HFFc6 (cell line): ENCODE results near the gene PARD3B. TPM values are rescaled to one million over a fixed set of nuclear protein-coding genes. Genes with fewer than 3 reads are reported as not detected.

Experiments used
- DNase-seq: peaks from one replicate; pipeline ENCODE4 v3.0.0-alpha.2; 2018
- H3K27ac Mint-ChIP-seq: 2 replicates; pipeline ENCODE4 v1.8.0; 2020; ENCODE audit warnings: mild to moderate bottlenecking, mixed read lengths
- H3K27me3 Mint-ChIP-seq: 2 replicates; pipeline ENCODE4 v1.8.0; 2021; ENCODE audit warnings: mild to moderate bottlenecking, moderate library complexity, mixed read lengths; ENCODE audit not compliant: insufficient read depth
- H3K36me3 Mint-ChIP-seq: 2 replicates; pipeline ENCODE4 v1.8.0; 2021; ENCODE audit warnings: low read depth, mixed read lengths
- H3K4me1 Mint-ChIP-seq: 2 replicates; pipeline ENCODE4 v1.8.0; 2020; ENCODE audit warnings: low read depth, mixed read lengths
- H3K4me3 Mint-ChIP-seq: 2 replicates; pipeline ENCODE4 v1.8.0; 2020; ENCODE audit warnings: mild to moderate bottlenecking, moderate library complexity, mixed read lengths
- H3K9me3 Mint-ChIP-seq: 2 replicates; pipeline ENCODE4 v1.8.0; 2020; ENCODE audit warnings: mild to moderate bottlenecking, mixed read lengths
- CTCF ChIP-seq: fragments of 200-600 bp; sonication (generic); IDR thresholded peaks from 2 replicates; pipeline ENCODE4 v1.5.0; 2021; ENCODE audit warnings: antibody characterized with exemption, mild to moderate bottlenecking
- total RNA-seq, 6 experiments: library from RNA; stranded (reverse); fragmentation: NEBNext Ultra II Directional; extraction: Animal tissue kit (Norgen Biotek cat#: 25700); gene quantifications; 2 replicates in 1 of 6; 3 replicates in 5 of 6; pipeline ENCODE4 v1.2.3, GENCODE V29; 2021

PARD3B gene
- total RNA-seq, 6 experiments from 2014 or later: 14.0 to 22.4 (median 15.3) TPM

- Mint-ChIP-seq H3K27me3 (no peaks in the 10 kb centered on the region), H3K36me3 (no peaks in the 10 kb centered on the region), H3K4me1 (peaks cover 48% of the 10 kb centered on the region), H3K27ac (no peak overlapping the region), H3K9me3 (no peaks in the 10 kb centered on the region), H3K4me3 (no peak overlapping the region)
- no peak for TF ChIP-seq CTCF
- no peak for DNase-seq
Measured at GRCh38 chr2:204796581-204796980, 251.3 kb downstream of the PARD3B start.

DNA sequence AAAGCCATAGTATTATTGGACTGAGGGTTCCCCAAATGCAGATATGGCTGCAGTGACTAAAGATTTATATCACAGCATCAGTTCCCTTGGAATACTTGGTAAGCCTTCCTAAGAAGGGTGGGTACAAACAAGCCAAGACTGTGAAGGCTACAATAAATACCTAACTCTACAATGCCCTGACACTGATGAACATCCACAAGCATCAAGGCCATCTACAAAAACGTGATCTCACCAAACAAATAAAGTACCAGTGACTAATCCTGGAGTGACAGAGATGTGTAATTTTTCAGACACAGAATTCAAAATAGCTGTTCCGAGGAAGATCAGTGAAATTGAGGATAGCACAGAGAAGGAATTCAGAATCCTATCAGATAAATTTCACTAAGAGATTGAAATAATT is 254.5 kb downstream of the PARD3B start:
- Mint-ChIP-seq H3K4me1 (peaks cover 22% of the 10 kb centered on the region), H3K9me3 (no peaks in the 10 kb centered on the region), H3K4me3 (no peak overlapping the region), H3K36me3 (no peaks in the 10 kb centered on the region), H3K27me3 (no peaks in the 10 kb centered on the region), H3K27ac (no peak overlapping the region)
- DNase-seq: no peak
- TF ChIP-seq CTCF: no peak

GRCh38 chr2:204808494-204808893 is 263.2 kb downstream of the PARD3B start:
- Mint-ChIP-seq H3K36me3 (peaks cover 15% of the 10 kb centered on the region), H3K4me3 (no peak overlapping the region), H3K27me3 (no peaks in the 10 kb centered on the region; the same call in 1 of the 2 replicates), H3K9me3 (peaks cover 17% of the 10 kb centered on the region; the same call in 1 of the 2 replicates), H3K27ac (no peak overlapping the region), H3K4me1 (peaks cover 7% of the 10 kb centered on the region; the same call in 1 of the 2 replicates)
- TF ChIP-seq CTCF: no peak
- no peak for DNase-seq

DNA sequence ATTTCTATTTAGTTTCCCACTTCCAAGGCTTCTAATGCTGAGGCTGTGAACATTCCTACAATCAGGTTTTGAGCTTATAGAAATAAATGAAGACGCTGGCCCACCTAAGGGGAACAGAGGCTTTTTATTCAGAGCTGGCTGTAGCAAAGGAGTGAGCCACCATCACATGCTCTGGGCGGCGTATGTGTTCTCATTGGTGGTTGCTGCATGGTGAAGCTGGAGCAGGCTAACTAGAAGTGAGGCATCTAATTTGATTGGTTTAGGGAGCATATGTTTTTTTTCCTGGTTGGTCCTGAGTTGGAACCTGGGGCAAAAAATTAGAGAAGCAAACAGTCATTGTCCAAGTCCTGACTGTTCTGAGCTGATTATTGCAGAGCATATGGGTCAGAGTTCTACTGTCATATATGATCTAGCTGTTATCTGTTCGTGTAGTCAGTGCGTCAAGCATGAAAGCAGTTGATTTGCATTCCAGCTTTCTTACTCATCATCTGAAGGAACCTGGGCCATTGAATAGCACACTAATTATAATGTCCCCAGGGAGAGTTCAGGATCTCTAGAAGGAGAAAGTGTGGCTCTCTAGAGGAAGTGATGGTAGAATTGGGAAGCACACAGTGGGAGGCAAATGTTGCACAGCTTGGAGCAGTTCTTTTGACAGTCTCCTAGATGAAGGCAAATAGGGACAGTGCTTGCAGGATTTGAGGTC is 279.6 kb downstream of the PARD3B start:
- H3K36me3 Mint-ChIP-seq: peaks cover 12% of the 10 kb centered on the region
- no peak for DNase-seq
- no peaks in the 10 kb centered on the region; the same call in 1 of the 2 replicates for H3K27me3 Mint-ChIP-seq
- H3K9me3 Mint-ChIP-seq: peaks cover 9% of the 10 kb centered on the region
- H3K27ac Mint-ChIP-seq: no peak overlapping the region
- TF ChIP-seq CTCF: no peak
- no peak overlapping the region for H3K4me3 Mint-ChIP-seq
- peaks cover 11% of the 10 kb centered on the region for H3K4me1 Mint-ChIP-seq

GRCh38 chr2:204825681-204826080 is 280.4 kb downstream of the PARD3B start:
- Mint-ChIP-seq H3K27ac (no peak overlapping the region), H3K4me3 (no peak overlapping the region), H3K36me3 (peaks cover 12% of the 10 kb centered on the region), H3K4me1 (peaks cover 11% of the 10 kb centered on the region), H3K9me3 (peaks cover 9% of the 10 kb centered on the region), H3K27me3 (no peaks in the 10 kb centered on the region; the same call in 1 of the 2 replicates)
- no peak for DNase-seq
- no peak for TF ChIP-seq CTCF
